ENCODE measurements around the gene POU2AF1.

Gene POU2AF1

DNA sequence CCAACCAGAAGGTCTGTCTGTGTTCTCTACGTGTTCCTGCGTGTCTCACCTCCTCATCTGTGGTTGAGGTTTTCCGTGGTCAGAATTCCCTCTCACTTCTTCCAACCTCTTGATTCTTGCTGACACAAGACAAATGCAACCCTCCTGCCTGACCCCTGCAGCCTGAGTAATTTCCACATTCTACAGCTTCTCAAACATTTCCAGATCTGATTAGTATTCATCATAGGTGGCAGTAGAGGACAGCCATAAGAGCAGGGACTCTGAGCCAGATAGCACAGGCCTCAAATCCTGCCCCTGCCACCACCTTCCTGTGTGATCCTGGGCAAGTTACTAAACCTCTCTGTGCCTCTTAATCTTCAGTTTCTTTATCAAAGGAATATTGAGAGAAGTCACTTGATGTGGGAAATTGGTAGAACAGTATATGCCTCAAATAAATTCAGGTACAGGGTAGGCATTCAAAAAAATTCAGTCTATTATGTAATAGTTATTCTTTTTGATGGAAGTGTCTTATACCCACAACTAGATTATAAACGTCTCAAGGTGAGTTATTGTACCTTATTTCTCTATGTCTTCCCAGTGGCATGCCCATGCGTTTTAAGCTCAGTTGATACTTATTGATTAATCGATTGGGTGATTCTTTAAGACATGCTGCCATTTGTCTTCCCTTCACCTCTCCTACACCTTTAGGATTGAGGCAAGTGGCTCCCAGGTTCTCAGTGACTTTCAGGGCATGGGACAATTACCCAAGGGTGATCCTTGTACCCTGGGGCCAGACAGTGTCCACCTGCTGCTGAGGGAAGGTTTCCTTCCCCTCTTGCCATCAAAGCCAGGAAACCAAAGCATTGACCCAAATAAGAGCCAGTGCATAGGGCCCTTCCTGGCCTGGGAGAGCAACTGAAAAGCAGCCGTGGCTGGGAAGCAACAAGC lies 19.6 kb downstream of the POU2AF1 start:
- no peak for DNase-seq

DNA sequence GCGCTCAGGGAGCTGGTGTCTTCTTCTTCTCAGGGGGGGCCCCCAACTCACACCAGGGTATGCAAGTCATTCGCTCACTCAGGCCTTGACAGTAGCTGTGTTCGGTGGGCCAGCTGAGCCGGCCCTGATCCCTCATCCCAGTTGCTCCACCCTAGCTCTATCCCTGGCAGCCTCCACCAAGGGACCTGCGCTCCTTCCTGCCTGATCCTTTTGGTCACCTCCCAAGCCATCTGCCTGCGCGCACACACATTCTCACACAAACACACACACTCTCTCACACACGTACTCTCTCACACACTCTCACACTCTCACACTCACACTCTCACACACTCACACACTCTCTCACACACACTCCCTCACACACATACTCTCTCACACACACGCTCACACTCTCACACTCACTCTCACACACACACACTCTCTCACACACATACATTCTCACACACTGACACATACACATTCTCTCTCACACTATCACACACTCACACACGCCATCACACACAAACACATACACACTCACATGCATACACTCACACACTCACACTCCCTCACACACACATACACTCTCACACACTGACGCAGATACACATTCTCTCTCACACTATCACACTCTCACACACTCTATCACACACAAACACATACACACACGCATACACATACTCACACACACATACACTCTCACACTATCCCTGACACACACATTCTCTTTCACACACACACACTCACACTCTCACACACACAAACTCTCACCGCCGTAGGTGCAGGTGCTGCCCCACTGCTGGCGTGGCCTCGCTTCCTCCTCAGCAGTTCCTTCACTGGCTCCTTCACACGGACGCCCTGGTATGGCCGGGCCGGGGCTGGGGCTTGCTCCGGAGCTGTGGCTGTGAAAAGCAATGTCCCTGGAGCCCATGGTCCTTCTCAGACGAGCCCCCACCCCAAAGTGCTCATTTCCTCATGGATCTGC lies 20.8 kb downstream of the POU2AF1 start:
- no peak for DNase-seq

DNA sequence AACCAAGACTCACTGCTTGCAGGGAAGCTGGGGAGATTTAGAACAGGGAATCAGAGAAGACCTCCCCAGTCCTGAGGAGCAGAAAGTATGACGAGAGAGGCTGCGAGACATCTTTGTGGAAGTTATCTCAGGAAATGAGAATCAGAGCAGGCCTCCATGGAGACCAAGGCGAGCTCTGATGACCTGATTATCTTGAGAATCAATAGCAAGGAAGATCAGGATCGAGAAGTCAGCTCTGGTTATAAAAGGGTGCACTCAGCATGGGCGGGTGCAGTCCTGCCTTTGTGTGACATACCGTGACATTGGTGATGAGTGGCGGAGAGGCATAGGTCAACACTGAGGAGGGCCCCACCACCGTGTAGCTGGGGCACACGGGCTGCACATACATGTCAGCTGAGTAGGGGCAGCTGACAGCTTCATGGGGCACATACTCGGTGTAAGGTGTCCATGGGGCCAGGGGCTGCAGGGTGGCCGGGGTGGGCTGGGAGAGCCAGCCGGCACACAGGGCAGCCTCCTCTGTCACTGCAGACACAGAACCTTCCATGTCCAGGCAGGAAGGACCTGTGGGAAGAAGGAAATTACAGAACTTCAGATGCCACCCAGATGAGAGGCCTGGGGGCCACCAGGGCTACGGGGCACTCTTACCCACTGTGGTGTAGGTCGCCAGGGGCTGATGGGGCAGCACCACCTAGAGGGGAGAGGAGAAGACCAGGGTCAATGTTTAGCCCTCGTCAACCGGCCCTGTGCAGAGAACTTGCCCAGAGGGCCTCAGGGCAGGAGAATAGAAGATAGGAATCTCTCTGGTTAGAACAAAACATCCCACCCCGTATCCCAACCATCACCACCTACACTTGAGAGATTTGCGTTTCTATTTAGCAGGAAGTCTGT lies 21.7 kb downstream of the POU2AF1 start:
- no peak for DNase-seq

DNA sequence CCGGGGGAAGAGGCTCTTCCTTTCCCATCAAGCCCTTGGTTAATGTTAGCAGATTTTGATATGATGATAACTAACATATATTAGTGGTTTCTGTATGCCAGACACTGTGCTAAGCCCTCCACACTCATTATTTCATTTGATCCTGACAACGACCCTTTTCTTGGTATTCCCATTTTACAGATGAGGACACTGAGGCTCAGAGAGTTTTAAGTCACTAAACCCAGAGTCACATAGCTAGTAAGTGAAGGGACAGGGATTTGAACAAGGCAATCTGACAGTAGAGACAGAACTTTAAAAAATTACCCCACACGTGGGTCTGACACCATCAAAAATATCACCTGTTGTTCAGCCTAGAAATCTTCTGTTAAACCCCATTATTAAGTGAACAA lies 22.4 kb downstream of the POU2AF1 start:
- DNase-seq, result no peak

DNA sequence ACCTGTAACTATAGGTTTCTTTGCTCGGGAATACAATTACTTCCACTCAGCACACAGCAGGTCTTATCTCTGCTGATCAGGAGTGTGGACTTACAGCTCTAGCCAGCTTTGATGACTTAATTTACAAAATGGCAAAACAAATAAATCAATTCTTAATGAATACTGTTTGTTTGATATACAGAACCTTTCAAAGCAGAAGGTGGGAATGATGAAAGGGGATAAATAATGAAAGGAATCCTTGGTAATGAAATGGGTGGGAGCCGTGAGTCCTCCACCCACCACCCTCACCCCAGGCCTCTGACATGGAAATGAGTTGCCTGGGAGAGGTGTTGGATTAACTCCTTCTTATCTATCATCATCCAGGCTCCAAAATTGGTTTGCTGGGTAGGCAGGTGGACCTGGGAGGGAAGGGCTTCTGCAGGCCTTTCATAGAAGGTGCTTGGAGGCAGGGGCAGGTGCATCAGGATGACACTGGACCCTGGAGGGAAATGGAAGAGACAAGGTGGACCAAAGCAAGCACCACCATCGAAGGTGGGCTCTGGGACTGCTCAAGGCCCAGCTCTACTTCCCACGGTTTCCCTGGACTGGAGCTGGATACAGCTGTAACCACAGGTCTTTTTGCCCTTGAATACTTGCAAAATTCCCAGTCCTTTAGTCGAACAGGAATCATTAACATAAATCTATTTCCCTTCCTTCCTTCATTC lies 23.0 kb downstream of the POU2AF1 start:
- no peak for DNase-seq

DNA sequence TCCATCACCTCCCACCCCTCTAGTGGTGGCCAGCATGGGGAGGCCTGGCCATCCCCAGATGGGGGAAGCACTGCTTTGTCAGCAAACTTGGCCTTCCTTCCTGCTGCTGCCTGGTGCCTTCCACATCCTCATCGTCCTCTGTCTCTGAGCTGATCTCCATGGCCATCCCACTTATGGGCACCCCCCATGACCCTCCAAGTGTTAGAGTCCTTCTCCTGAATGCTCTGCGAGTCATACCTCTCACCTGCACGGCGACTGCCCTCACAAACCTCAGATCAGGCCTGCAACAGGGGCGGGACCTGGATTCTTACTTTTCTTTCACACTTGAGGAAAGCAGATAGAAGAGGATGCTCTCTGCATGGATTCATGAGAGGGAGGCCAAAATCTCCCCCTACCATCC lies 24.0 kb downstream of the POU2AF1 start:
- no peak for DNase-seq

DNA sequence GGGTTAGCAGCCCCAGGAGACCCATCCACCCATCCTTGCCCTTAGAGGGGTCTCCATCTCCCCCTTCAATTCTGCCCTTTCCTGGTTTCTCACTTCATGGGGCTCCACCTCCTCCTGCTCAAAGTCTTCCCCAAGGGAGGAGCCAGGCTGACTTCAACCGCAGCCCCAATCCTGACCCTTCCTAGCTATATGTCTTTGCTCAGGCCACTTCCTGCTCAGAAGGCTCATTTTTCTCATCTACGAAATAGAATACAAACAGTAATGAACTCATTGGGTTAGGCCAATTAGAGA lies 24.5 kb downstream of the POU2AF1 start:
- no peak for DNase-seq

DNA sequence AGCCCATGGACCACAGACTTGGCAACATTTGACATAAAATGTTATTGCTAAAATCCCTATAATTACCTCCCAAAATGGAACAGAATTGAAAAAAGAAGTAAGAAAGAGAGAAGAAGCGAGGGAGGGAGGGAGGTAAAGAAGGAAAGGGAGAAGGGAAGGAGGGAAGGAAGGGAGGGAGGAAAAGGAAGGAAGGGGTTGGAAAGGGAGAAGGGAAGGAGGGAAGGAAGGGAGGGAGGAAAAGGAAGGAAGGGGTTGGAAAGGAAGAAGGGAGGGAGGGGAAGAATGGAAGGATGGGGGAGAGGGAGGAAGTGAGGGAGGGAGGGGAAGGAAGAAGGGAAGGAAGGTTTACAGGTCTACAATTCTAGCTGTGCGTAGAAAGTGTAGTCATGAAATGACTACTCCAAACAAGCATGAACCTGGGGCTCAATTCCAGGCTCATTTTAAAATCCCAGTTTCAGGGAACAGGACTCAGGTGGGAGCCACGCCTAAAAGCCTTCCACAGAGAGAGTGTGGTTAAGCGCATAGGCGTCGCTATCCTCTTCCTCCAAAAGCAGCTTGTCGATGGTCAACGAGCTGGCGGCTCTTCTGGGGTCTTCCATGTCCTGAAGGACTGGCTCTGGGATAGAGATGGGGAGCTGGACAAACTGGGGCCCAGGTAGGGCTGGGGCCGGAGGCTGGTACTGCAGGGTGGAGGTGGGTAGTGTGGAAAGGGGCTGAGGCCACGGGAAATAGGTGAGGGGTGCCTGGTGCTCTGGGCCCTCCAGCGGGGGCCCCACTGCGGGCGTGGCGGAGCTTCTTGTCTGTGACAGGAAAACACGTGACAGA lies 25.1 kb downstream of the POU2AF1 start:
- DNase-seq, result no peak

DNA sequence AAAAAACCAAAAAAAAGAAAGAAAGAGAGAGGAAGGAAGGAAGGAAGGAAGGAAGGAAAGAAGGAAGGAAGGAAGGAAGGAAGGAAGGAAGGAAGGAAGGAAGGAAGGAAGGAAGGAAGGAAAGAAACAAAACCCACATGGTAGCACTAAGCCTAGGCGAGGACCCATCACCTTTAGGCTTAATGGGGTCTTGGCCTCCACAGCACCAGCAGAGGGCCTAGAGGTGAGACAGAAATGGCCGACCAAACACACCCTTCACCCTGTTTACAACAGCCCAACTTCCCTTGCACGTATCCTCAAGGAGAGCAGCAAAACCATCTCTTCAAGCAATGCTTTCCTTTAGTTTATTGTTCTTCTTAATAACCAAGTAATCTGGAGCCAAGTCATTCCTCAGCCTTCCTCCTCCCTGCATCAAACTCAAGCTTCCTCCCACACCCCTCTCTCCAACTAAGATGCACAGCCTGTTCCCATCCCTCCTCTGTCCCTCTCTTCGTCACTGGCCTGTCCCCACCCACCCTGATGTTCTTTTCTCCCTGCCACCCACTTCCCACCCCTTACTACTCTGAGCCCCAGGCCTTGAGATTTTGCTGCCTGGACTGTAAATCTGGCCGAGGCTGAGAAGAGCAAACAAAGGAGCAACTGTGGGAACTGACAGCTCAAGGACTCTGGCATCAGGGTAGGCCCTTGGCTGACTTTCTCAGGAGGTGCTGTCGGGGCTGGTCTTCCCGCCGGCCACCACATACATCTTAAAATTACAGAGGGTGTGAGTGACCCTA lies 26.0 kb downstream of the POU2AF1 start:
- no peak for DNase-seq

DNA sequence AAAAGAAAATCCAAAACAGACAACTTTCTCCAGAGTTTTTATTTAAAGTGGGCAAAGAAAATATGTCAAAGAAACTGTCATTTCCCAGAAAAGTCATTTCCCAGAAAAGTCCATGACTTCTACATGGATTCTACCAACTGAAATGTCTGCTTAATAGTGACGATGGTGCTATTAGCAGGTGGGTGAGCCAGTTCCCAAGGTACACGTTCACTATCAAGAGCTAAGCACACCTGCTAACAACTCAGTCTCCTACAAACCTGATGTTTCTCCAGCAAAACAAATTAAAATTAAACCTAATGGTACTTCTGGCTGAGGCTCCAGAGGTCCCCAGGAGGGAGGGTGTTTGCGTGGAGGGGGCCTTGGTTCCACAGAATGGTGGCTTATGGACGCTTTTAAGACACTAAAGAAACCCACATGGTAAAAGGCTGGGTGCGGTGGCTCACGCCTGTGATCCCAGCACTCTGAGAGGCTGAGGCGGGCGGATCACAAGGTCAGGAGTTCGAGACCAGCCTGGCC lies 26.8 kb downstream of the POU2AF1 start:
- DNase-seq, result no peak

DNA sequence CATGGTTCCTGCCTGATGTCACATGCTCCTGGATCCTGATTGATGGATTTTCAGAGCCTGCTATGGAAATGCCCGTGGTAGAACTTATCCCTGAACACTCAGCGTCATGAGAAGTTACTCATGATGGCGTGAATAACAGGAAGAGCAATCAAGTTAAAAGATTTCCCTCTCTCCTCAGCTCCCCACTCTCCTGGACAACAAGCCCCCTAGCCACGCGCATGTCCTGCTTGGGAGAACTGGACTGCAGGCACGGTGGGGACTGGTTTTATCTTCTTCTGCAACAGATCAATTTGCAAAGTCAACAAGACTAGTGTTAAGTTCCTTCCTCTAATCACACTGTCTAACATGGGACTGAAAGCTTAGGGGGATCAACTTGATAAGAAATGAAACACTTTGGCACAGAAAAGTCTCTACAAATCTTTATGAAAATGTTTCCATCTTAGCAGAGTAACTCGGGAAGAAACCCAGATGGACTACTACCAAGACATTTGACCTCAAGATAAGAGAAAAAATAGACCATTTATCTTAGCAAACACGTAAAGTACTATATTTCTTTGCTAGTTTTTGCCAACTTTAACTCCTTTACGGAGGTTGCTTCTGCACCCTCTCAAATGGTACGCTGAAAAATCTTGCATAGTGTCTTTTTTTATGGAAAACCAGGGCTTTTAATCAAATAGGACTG lies 27.6 kb downstream of the POU2AF1 start:
- DNase-seq, result no peak

DNA sequence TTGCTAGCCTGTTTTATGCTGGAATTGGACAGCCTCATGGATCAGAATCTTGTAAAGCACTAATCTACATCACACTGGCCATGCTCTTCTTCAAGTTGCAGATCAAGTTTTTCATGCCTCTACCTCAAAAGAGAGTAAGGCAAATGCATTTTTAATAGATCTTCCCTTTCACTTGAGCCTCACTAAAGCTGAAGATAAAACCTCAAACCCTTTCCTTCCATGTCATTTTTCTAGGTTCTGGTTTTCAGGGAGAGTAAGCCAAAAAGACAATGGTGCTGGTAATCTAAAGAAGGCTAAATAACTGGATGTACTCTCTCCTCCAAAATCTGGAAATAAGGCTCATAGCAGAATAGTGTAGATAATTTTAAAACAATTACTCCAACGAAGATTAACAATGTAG lies 28.3 kb downstream of the POU2AF1 start:
- no peak for DNase-seq

DNA sequence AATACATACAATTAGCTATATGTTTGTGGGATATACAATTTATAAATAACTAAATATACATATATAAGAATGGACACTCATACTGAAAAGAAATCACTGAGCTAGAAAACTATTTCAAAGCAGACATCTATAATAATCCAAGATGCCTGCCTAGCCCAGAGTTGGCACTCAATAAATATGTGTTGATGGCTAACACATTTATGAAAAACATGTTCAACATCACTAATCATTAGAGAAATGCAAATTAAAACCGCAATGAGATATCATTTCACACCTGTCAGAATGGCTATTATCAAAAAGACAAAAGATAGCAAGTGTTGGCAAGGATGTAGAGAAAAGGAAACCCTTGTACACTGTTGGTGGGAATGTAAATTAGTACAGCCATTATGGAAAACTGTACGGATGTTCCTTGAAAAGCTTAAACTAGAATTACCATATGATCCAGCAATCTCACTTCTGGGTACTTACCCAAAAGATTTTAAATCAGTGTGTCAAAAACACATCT lies 29.8 kb downstream of the POU2AF1 start:
- DNase-seq, result no peak

DNA sequence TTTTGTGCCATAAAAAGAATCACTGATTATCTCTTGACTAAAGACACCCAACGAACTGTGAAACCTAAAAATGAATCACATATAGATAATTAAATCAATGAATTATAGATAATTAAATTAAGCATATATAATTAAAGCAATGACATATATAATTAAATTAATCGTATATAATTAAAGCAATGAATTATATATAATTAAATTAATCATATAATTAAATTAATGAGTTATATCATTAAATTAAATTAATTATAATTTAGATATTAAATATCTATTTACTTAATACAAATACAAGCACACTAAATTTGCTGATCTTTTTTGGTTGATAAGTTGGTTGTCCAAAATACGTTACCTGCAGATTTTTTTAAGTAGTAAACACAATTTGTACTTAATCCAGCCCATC lies 30.9 kb downstream of the POU2AF1 start:
- no peak for DNase-seq

DNA sequence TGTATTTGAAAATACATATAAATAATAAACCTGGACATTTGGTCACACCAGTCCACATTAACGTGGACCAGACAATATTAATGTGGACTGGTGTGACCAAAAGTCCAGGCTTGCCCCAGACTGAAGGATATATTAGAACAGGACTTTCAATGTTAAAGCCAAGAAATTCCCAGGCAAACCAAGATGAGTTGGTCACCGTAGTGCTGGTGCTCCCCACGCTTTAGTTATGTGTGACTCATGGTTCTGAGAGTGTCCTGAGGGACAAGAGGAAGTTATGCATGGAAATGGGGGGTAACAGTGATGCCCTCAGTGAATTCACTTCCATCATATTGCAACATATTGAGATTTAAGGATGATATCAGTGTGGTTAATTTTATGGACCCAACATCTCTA lies 31.4 kb downstream of the POU2AF1 start:
- no peak for DNase-seq

DNA sequence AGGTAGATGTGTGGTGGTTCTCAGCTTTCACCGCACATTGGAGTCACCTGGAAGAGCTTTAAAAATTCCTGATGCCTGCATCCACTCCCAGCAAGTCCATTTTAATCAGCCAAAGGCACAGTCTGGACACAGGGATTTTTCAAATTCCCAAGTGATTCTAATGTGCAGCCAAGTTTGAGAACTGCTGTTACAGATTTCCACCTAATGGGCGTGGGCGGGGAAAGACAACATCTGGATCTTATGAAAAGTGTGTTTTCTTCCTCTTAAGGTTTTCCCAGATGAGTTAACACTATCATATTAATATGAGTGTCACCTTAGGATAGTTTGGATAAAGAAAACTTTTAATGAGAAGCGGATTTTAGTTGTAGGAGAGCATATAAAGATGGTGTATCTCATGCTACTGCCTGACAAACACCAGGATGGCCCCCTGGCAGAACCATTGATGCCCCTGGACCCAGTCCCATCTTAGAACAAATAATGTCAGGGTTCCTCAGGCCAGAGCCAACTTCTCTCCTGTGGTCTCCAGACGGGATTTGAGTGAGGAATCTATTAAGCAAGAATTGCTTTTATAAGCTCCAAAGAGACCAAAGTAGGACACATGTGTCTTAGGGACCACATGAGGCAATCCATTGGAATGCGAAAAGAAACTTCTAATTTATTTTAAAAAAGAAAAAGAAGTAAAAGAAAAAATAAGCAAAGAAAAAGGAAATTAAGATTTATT lies 31.9 kb downstream of the POU2AF1 start:
- DNase-seq, result no peak

DNA sequence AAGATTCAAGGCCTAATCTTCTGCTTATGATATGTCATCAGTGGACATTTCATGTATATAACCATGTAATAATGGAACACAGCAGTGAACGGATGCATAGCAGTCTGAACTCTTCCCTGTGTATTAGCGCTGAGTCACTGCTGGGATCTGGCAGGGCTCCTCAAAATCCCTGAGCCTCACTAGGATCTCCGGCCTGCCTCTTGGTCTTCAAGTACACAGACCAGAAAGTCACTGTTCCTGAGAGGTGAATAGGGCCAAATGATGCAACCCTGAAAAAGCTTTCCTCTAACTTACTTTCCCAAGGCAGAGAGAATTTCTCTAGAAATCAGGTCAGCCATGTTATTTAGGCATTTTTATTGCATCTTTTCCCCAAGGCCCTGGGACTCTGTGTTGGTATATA lies 35.0 kb downstream of the POU2AF1 start:
- DNase-seq, result no peak

DNA sequence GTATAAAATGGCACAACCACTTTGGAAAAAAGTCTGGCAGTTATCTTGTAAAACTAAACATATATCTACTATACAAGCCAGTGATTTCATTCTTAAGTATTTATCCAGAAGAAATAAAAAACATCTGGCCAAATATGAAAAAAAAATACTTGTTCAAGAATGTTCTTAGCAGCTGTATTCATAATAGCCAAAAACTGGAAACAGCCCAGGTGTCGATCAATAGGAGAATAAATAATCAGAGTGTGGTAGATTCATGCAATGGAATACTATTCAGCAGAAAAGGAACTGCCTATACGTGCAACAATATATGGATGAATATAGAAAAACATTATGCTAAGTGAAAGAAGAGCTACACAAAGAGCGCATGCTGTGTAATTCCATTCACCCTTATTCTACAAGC lies 36.7 kb downstream of the POU2AF1 start:
- no peak for DNase-seq
